Neural progenitor cell (in vitro differentiated cells): Measurements from ENCODE around the gene RASGRP3. TPM values are rescaled to one million over a fixed set of nuclear protein-coding genes. Genes with fewer than 3 reads are reported as not detected.

ENCODE experiments used
- DNase-seq: peaks from one replicate; pipeline ENCODE4 v3.0.0-alpha.2; 2016; ENCODE audit warnings: low spot score
- H2AFZ ChIP-seq: fragments of 200-600 bp; sonication (generic); replicated peaks from 2 replicates; pipeline ENCODE4 v1.6.1; 2016; ENCODE audit warnings: antibody characterized with exemption
- H3F3A ChIP-seq: fragments of 200-600 bp; sonication (generic); 2 replicates; pipeline ENCODE4 v1.6.1; 2016; ENCODE audit warnings: antibody characterized with exemption, low read depth
- H3K27ac ChIP-seq: fragments of 200-600 bp; sonication (generic); 2 replicates; pipeline ENCODE4 v1.5.1; 2016; ENCODE audit warnings: mild to moderate bottlenecking
- H3K27me3 ChIP-seq: fragments of 200-600 bp; sonication (generic); 2 replicates; pipeline ENCODE4 v1.6.1; 2016; ENCODE audit warnings: mild to moderate bottlenecking, moderate library complexity
- H3K36me3 ChIP-seq: fragments of 200-600 bp; sonication (generic); 2 replicates; pipeline ENCODE4 v1.5.1; 2016
- H3K4me1 ChIP-seq: fragments of 200-600 bp; sonication (generic); 2 replicates; pipeline ENCODE4 v1.6.1; 2016; ENCODE audit warnings: mixed run types
- H3K4me2 ChIP-seq: fragments of 200-600 bp; sonication (generic); 2 replicates; pipeline ENCODE4 v1.6.1; 2016
- H3K4me3 ChIP-seq: fragments of 200-600 bp; sonication (generic); 2 replicates; pipeline ENCODE4 v1.5.1; 2016
- H3K79me2 ChIP-seq: fragments of 200-600 bp; sonication (generic); 2 replicates; pipeline ENCODE4 v1.6.1; 2016; ENCODE audit warnings: low read depth
- H3K9ac ChIP-seq: fragments of 200-600 bp; sonication (generic); 2 replicates; pipeline ENCODE4 v1.6.1; 2016
- H3K9me3 ChIP-seq: fragments of 200-600 bp; sonication (generic); 2 replicates; pipeline ENCODE4 v1.5.1; 2016; ENCODE audit warnings: low read depth
- H4K20me1 ChIP-seq: fragments of 200-600 bp; sonication (generic); 2 replicates; pipeline ENCODE4 v1.6.1; 2016; ENCODE audit warnings: low read depth
- H3K27ac Mint-ChIP-seq: 3 replicates; pipeline ENCODE4 v1.8.0; 2021; ENCODE audit warnings: mixed read lengths
- H3K27me3 Mint-ChIP-seq: 2 replicates; pipeline ENCODE4 v1.8.0; 2022; ENCODE audit warnings: low read depth, mild to moderate bottlenecking, inconsistent platforms, moderate library complexity, mixed read lengths; ENCODE audit not compliant: insufficient read depth
- H3K36me3 Mint-ChIP-seq: 3 replicates; pipeline ENCODE4 v1.8.0; 2021; ENCODE audit warnings: mixed read lengths
- H3K4me1 Mint-ChIP-seq: 3 replicates; pipeline ENCODE4 v1.8.0; 2021; ENCODE audit warnings: mixed read lengths
- H3K4me3 Mint-ChIP-seq: 3 replicates; pipeline ENCODE4 v1.8.0; 2021; ENCODE audit warnings: mild to moderate bottlenecking, moderate library complexity, mixed read lengths
- H3K9me3 Mint-ChIP-seq: 3 replicates; pipeline ENCODE4 v1.8.0; 2020; ENCODE audit warnings: mixed read lengths
- EZH2 ChIP-seq: fragments of 200-600 bp; sonication (generic); IDR thresholded peaks from 2 replicates; pipeline ENCODE4 v1.6.1; 2017; ENCODE audit warnings: antibody characterized with exemption, mild to moderate bottlenecking, moderate library complexity
- EZH2phosphoT487 ChIP-seq: fragments of 200-600 bp; sonication (generic); IDR thresholded peaks from 2 replicates; pipeline ENCODE4 v1.6.1; 2017; ENCODE audit warnings: antibody characterized with exemption
- total RNA-seq: library from RNA; depleted of rRNA; stranded (reverse); fragments of >200 nt; gene quantifications from 2 replicates; pipeline ENCODE4 v1.2.3, GENCODE V29; 2015; ENCODE audit warnings: low replicate concordance
- TF ChIP-seq, protein P1 (sequence below): fragments of 200-600 bp; sonication (generic); IDR thresholded peaks from 2 replicates; pipeline ENCODE4 v1.5.1; 2017; ENCODE audit warnings: antibody characterized with exemption, mild to moderate bottlenecking

RASGRP3 gene
- total RNA-seq, 1 donor from 2014 or later = not detected

DNA sequence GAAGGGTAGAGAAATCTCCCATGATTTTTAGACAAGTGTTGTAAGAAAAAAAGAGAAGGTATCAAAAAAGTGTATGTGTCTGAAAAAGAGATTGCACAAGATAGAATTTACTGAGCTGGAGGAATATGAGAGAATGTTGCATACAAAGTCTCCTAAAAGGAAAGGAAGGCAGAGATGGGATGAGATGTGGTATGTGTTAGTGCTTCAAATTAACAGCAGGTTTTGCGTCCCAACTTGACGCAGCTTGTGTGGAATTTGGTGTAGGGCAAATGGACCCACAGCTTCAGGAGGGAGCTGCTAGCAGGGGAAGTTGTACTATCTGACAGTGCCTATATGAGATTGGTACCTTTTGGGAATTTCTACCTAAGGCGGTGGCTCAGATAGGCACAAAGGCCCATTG, 9.0 kb upstream of the RASGRP3 start:
- Mint-ChIP-seq H3K36me3 (no peaks in the 10 kb centered on the region), H3K9me3 (no peaks in the 10 kb centered on the region), H3K4me1 (no peaks in the 10 kb centered on the region), H3K4me3 (no peak overlapping the region), H3K27ac (no peak overlapping the region), H3K27me3 (no peaks in the 10 kb centered on the region)
- Histone ChIP-seq H3K79me2 (no peaks in the 10 kb centered on the region), H3K9me3 (no peaks in the 10 kb centered on the region), H3K36me3 (no peaks in the 10 kb centered on the region), H3K4me2 (no peak overlapping the region), H3K27me3 (no peaks in the 10 kb centered on the region), H3K9ac (no peak overlapping the region), H3K4me3 (no peak overlapping the region), H2AFZ (no peak overlapping the region), H4K20me1 (no peaks in the 10 kb centered on the region), H3K27ac (no peak overlapping the region), H3K4me1 (no peaks in the 10 kb centered on the region), H3F3A (no peaks in the 10 kb centered on the region)
- TF ChIP-seq EZH2phosphoT487 (no peak), EZH2 (no peak)
- TF ChIP-seq, protein P1, sequence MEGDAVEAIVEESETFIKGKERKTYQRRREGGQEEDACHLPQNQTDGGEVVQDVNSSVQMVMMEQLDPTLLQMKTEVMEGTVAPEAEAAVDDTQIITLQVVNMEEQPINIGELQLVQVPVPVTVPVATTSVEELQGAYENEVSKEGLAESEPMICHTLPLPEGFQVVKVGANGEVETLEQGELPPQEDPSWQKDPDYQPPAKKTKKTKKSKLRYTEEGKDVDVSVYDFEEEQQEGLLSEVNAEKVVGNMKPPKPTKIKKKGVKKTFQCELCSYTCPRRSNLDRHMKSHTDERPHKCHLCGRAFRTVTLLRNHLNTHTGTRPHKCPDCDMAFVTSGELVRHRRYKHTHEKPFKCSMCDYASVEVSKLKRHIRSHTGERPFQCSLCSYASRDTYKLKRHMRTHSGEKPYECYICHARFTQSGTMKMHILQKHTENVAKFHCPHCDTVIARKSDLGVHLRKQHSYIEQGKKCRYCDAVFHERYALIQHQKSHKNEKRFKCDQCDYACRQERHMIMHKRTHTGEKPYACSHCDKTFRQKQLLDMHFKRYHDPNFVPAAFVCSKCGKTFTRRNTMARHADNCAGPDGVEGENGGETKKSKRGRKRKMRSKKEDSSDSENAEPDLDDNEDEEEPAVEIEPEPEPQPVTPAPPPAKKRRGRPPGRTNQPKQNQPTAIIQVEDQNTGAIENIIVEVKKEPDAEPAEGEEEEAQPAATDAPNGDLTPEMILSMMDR = no peak
- no peak for DNase-seq

DNA sequence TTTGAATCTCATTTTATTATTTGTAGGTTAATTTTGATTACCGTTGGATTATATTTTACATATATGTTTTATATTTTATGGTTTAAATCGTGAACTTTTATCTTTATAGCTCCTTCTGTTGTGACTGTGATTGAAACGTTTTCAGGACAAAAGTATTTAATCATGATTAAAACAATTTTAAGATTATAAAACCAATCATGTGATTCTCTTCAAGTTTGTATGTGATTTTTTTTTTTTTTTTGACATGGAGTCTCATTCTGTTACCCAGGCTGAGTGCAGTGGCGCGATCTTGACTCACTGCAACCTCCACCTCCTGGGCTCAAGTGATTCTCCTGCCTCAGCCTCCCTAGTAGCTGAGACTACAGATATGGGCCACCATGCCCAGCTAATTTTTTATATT, 7.2 kb upstream of the RASGRP3 start:
- no peaks in the 10 kb centered on the region for H3K79me2 ChIP-seq
- no peaks in the 10 kb centered on the region for H3K36me3 Mint-ChIP-seq
- H3K9ac ChIP-seq = no peak overlapping the region
- no peak overlapping the region for H3K4me3 ChIP-seq
- H3K4me1 ChIP-seq = no peaks in the 10 kb centered on the region
- peaks cover 5% of the 10 kb centered on the region for H3K9me3 Mint-ChIP-seq
- H2AFZ ChIP-seq = no peak overlapping the region
- no peak overlapping the region for H3K27ac Mint-ChIP-seq
- TF ChIP-seq EZH2phosphoT487 (no peak), EZH2 (no peak)
- TF ChIP-seq, protein P1 = no peak
- DNase-seq = no peak
- no peaks in the 10 kb centered on the region for H3K36me3 ChIP-seq
- H3K4me1 Mint-ChIP-seq = no peaks in the 10 kb centered on the region
- H3K9me3 ChIP-seq = no peaks in the 10 kb centered on the region
- H3K27ac ChIP-seq = no peak overlapping the region
- no peak overlapping the region for H3K4me2 ChIP-seq
- no peaks in the 10 kb centered on the region for H4K20me1 ChIP-seq
- H3K27me3 Mint-ChIP-seq = no peaks in the 10 kb centered on the region
- H3F3A ChIP-seq = no peaks in the 10 kb centered on the region
- no peaks in the 10 kb centered on the region for H3K27me3 ChIP-seq
- H3K4me3 Mint-ChIP-seq = no peak overlapping the region

DNA sequence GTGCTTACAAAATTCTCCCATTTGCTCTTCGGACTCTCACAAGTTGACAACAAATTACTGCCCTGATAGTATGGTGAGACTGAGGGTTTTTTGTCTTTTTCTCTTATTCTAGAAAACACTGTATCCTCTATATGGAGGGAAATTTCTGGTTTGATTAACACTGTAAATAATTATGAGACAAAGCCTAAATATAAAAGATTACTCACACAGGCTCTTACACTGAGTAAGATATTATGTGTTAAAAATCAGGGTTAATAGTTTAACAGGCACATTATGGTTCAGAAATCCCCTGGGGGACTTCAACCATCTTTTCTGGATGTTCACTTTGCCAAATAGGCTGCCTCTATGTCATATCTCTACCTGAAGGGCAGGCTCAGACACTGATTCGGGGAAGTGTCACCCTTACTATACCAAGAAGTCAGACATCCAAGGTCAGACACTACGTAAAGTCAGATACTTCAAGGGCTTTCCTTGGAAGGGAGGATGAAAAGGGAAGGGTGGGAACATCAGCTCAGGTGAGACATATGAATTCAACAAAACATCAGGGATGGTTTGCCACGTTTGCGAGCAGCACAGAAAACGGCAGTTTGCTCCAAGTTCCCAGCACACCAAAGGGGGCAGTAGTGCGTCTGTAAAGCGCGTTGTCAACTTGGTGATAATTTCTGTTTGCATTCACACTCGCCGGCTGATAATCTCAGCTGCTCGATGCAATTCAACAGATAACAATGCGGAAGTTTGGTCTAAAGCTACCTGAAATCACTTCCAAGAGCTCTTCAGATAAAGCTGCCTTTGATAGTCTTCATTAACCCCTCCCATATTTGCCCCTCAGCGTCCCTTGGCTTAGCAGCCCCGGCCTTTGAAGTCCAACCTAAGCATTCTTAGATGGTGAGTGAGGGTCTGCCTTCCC, 972 bp upstream of the RASGRP3 start:
- no peaks in the 10 kb centered on the region for H4K20me1 ChIP-seq
- H3K36me3 ChIP-seq = no peaks in the 10 kb centered on the region
- no peak overlapping the region for H3K27ac ChIP-seq
- H2AFZ ChIP-seq = peak overlapping the region; percentile 84
- H3K4me1 ChIP-seq = peaks cover 21% of the 10 kb centered on the region
- H3K27ac Mint-ChIP-seq = peak overlapping the region; percentile 59
- no peaks in the 10 kb centered on the region for H3K27me3 ChIP-seq
- H3K4me2 ChIP-seq = peak overlapping the region; percentile 69
- H3K4me1 Mint-ChIP-seq = peaks cover 21% of the 10 kb centered on the region
- TF ChIP-seq, protein P1 = peak; percentile 76
- TF ChIP-seq EZH2phosphoT487 (no peak), EZH2 (no peak)
- H3K4me3 ChIP-seq = peak overlapping the region; percentile 38
- H3K4me3 Mint-ChIP-seq = peak overlapping the region; percentile 81
- H3K27me3 Mint-ChIP-seq = no peaks in the 10 kb centered on the region
- peak; percentile 77 for DNase-seq
- no peak overlapping the region for H3K9ac ChIP-seq
- no peaks in the 10 kb centered on the region for H3K36me3 Mint-ChIP-seq
- no peaks in the 10 kb centered on the region for H3K9me3 ChIP-seq
- H3K79me2 ChIP-seq = no peaks in the 10 kb centered on the region
- H3F3A ChIP-seq = peaks cover 19% of the 10 kb centered on the region
- peaks cover 5% of the 10 kb centered on the region for H3K9me3 Mint-ChIP-seq
